Umbilical cord (tissue), 2 donors: ENCODE data around the gene F5. TPM values are rescaled to one million over a fixed set of nuclear protein-coding genes. Genes with fewer than 3 reads are reported as not detected.
A peak's percentile ranks its signal among the peaks of the same experiment; 100 is the strongest.

Experiments
- DNase-seq: peaks from one replicate; pipeline ENCODE4 v3.0.0-alpha.2; 2015; ENCODE audit warnings: low spot score
- total RNA-seq: library from RNA; depleted of rRNA; stranded (reverse); fragments of >200 nt; gene quantifications from one replicate; pipeline ENCODE4 v1.2.3, GENCODE V29; 2014; ENCODE audit warnings: low replicate concordance; ENCODE audit not compliant: insufficient read depth

F5 gene
- total RNA-seq, 1 donor from 2014 or later: 2.9 TPM

GRCh38 chr1:169484101-169484500 is 102.2 kb downstream of the F5 start:
- DNase-seq: no peak

DNA sequence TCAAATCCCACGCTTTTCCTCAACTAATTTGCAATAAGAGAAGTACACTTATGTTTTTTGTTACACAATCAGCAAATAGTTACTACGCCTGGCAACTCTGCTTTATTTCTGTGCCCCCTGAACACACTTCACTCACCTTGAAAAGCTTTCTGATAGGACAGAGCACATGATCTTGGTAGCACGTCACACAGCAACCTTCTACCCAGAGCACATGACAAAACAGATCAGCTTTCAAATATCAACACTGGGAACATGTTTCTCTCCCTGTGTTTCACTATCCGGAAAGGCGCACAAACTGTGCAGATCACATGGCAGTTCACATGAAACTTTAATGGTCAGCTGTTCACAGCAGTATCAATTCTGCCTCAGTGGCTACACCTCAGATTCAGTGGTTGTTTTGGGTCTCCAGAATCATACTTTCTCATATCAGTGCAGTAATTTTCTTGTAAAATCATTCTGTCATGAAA is 102.7 kb downstream of the F5 start:
- peak; percentile 9 for DNase-seq

DNA sequence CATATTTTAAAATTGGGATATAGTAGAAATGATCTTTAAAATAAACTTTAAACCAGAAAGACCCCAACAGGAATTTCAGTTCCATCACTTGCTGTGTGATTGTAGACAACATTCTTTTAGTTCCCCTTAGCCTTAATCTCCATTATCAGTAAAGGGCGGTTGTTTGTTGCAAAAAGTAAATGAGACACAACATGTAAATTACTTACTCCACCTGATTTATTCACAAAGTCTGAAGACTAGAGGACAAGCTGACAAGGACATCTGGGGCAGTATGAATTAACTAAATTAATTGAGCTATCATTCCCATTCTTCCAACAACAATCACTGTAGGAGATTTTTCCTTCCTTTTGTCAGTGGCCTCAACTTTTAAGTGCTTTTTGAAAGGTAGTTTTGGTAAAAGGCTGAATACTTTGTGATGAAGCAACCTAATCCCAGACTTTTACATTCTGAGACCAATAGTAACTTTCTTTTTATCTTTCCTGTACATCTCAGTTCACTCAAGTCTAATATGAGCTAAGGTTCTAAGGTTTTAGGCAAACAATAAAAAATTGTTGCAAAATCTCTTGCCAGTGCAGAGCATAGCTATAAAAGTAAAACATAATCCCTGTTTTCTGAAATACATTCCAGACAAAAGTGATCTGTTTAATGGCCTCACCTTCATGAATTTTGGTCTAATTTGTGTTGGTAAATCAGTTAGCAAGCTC is 106.8 kb downstream of the F5 start:
- DNase-seq: no peak

- no peak for DNase-seq
Observed at GRCh38 chr1:169478094-169478672, 108.1 kb downstream of the F5 start.

GRCh38 chr1:169475806-169476387 is 110.4 kb downstream of the F5 start:
- DNase-seq: no peak

DNA sequence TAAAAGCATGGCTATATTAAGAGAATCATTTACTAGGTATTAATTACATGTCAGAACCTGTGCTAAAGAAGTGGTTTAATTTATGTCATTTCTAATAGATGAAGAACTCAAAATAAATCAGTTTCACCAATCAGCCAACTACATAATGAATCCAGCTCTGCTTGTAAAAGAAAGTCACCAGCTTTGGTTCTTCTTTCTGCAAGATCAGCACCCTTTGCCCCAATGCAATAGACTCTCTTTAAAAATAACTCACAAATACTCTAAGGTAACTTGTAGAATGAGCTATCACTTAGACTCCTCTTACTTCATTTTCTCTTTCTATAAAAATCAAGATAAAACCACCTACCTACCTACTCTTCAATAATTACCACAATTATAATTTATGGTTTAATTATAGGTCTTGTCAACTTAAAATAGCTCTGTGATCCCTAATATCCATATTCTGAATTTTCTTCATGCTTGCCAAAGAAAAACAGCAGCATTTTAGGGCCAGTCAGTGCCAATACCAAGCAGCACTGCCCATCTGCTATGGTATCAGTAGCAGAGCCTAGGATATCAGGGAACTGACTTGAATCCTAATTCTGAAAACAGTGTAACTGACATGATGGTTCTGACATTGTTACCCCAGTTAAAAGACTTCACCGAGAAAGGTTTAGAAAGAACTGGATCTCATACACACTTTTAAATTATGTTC is 111.8 kb downstream of the F5 start:
- DNase-seq: no peak

- no peak for DNase-seq
Observed at GRCh38 chr1:169473347-169473746, 112.9 kb downstream of the F5 start.

GRCh38 chr1:169472738-169473137 is 113.5 kb downstream of the F5 start:
- no peak for DNase-seq

GRCh38 chr1:169468982-169469381 is 117.3 kb downstream of the F5 start:
- no peak for DNase-seq

- peak; percentile 43 for DNase-seq
Observed at GRCh38 chr1:169466259-169467230, 119.7 kb downstream of the F5 start.

DNA sequence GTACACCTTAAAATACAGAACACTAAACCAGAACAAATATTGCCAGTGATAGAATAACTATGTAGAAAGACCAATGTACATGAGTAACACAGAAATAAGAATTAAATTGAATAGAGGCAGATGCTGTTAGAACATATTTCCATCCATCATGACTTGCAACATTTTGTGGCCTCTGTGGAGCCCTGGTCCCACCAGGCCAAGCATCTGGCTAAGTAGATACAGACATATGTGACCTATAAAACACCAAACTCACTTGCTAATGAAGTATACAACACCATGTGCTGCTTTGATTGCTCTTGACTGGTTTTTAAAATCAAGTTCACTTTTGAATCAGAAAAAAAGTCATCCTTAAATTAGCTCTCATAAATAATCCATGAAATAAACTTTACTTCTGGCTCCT is 121.0 kb downstream of the F5 start:
- no peak for DNase-seq

Other genes with a start within 250 kb of the F5 start
- 29.6 TPM for gene NME7, start 218.7 kb downstream of the F5 start, total RNA-seq
- 46.7 TPM for gene BLZF1, start 218.3 kb downstream of the F5 start, total RNA-seq
- gene CCDC181, start 159.0 kb downstream of the F5 start, total RNA-seq: 1.2 TPM
- gene SLC19A2, start 100.5 kb downstream of the F5 start, total RNA-seq: 19.5 TPM
- gene SELP, start 43.6 kb upstream of the F5 start, total RNA-seq: 7.9 TPM
- gene SELL, start 125.1 kb upstream of the F5 start, total RNA-seq: 3.1 TPM
- gene SELE, start 147.6 kb upstream of the F5 start, total RNA-seq: 3.6 TPM
- 3.9 TPM for gene METTL18, start 208.4 kb upstream of the F5 start, total RNA-seq